ENCODE measurements around the gene ZNF44.
A peak's percentile ranks its signal among the peaks of the same experiment; 100 is the strongest.
"Not testable (repeated sequence)": the region's sequence is repeated elsewhere in the genome, so short reads cannot be mapped to it uniquely, and the experiment has no call there.

ZNF44 gene

DNA sequence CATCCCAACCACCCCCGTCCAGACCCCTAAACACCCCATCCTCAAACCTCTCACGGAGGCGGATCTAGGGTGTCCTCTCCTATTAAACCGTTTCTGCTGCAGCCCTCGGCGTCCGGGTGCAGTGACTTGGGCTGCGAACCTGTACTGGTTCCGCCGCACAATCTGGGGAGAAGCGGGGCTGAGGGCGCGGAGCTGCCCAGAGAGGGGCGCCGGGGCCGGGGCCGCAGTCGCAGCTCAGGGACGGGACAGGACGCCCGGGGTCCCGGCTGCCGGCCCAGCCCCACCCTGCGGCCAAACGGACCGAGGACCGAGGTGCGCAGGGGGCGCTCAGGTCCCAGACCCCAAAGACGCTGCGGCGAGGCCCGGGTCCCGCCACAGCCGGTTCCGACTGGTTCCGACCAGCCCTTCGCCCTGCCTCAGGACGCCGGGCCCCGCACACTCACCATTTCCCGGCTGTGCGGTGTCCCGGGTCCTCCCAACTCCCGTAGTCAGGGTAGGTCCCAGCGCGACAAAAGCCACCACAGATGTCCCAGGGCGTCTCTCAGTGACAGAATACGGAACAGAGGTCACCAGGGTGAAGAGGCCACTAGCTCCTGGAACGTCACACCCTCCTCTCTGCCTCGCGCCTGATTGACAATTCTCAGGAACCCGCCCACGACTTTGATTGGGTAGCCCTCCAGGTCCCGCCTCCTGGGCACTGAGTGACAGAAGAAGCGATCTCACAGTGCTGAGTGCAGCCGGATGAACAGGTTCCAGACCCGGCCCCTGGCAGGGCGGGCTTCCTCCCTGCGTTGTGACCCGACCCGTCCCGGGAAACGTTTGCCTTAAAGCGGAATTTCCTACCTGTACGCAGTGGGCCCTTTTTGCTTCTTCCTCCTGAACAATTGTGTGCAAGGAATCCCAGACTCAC lies at the start of gene ZNF44:
Gene ZNF44 (minus strand): TSS at position 635 of the 910 bp plus-strand sequence. CDS start 189 bp downstream, at position 446.
- DNase-seq (ENCODE audit: low read depth in 3 of 3): peak; percentile 86 to 97 (median 94)

- peak; percentile 97 to 98 (median 98) for DNase-seq (ENCODE audit: low read depth in 3 of 3)
Measured at GRCh38 chr19:12333162-12334159, 38.8 kb upstream of the ZNF44 start, which contains the start of gene ZNF563. ZNF563 (minus strand) TSS chr19:12333633; CDS start chr19:12333482, 151 bp downstream.

GRCh38 chr19:12331211-12331941 lies 36.7 kb upstream of the ZNF44 start:
- DNase-seq (ENCODE audit: low read depth in 3 of 3): peak; percentile 61 to 86 (median 78)

DNA sequence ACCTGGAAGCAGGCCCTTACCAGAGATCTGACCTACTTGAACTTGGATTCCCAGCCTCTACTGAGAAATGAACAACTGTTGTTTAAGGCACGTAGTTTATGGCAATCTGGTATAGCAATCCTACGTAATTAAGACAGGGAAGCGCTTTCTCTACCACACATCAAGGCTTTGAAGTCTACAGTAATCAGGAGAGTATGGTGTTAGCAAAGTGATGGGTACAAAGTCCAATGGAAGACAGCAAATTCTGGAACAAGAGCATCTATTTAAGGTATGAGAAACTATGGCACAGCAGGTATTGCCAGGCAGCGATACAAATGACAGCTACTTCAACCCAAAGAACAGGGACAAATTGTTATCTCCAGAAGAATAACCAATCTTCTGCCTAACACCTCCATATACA lies 35.7 kb upstream of the ZNF44 start:
- no peak for DNase-seq (ENCODE audit: low read depth in 3 of 3)

GRCh38 chr19:12325690-12326089 lies 31.0 kb upstream of the ZNF44 start:
- no peak for DNase-seq (ENCODE audit: low read depth in 3 of 3)

DNA sequence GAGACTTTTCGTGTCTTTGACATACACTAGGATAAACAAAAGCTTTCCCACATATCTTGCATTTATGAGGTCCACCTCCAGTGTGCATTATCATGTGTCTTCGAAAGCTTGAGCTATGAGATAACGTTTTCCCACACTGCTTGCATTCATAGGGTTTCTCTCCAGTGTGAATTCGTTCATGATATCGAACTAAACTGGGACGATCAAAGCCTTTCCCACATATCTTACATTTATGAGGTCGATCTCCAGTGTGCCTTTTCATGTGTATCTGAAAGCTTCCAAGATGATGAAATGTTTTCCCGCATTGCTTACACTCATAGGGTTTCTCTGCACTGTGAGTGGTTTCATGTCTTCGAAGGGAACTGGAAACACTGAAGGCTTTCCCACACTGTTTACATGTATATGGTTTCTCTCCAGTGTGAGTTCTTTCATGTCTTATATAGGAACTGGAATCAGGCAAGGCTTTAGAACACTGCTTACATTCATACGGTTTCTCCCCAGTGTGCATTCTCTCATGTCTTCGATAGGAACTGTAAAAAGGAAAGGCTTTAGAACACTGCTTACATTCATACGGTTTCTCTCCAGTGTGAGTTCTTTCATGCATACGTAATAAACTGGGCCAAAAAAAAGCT lies 24.2 kb upstream of the ZNF44 start:
- DNase-seq (ENCODE audit: low read depth in 3 of 3): no peak

- no peak for DNase-seq (ENCODE audit: low read depth in 3 of 3)
Measured at GRCh38 chr19:12314553-12314952, 19.9 kb upstream of the ZNF44 start.

GRCh38 chr19:12308891-12309290 lies 14.2 kb upstream of the ZNF44 start:
- DNase-seq (ENCODE audit: low read depth in 3 of 3): not testable (repeated sequence)

- DNase-seq (ENCODE audit: low read depth in 3 of 3): no peak
Measured at GRCh38 chr19:12295191-12295590, 508 bp upstream of the ZNF44 start.

- peak; percentile 10 to 29 (median 27) for DNase-seq (ENCODE audit: low read depth in 3 of 3)
Measured at GRCh38 chr19:12293777-12294248, 870 bp downstream of the ZNF44 start.

GRCh38 chr19:12289790-12290065 lies 5.0 kb downstream of the ZNF44 start:
- DNase-seq (ENCODE audit: low read depth in 3 of 3): no peak

GRCh38 chr19:12287958-12288500 lies 6.7 kb downstream of the ZNF44 start:
- DNase-seq (ENCODE audit: low read depth in 3 of 3): no peak

- DNase-seq (ENCODE audit: low read depth in 3 of 3): no peak
Measured at GRCh38 chr19:12284631-12285030, 10.1 kb downstream of the ZNF44 start.

DNA sequence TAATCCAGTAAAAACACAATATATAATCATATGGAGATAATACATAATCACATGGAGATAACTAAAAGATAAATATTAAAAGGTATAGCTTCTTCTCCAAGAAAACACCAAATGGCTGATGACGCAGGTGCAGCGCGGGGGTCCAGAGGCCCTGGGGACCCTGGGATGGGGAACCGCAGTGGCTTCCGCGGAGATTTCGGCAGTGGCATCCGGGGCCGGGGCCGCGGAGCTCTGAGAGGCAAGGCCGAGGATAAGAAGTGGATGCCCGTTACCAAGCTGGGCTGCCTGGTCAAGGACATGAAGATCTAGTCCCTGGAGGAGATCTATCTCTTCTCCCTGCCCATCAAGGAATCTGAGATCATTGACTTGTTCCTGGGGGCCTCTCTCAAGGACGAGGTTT lies 10.5 kb downstream of the ZNF44 start:
- DNase-seq (ENCODE audit: low read depth in 3 of 3): no peak

- no peak for DNase-seq (ENCODE audit: low read depth in 3 of 3)
Measured at GRCh38 chr19:12278713-12279112, 16.0 kb downstream of the ZNF44 start.

DNA sequence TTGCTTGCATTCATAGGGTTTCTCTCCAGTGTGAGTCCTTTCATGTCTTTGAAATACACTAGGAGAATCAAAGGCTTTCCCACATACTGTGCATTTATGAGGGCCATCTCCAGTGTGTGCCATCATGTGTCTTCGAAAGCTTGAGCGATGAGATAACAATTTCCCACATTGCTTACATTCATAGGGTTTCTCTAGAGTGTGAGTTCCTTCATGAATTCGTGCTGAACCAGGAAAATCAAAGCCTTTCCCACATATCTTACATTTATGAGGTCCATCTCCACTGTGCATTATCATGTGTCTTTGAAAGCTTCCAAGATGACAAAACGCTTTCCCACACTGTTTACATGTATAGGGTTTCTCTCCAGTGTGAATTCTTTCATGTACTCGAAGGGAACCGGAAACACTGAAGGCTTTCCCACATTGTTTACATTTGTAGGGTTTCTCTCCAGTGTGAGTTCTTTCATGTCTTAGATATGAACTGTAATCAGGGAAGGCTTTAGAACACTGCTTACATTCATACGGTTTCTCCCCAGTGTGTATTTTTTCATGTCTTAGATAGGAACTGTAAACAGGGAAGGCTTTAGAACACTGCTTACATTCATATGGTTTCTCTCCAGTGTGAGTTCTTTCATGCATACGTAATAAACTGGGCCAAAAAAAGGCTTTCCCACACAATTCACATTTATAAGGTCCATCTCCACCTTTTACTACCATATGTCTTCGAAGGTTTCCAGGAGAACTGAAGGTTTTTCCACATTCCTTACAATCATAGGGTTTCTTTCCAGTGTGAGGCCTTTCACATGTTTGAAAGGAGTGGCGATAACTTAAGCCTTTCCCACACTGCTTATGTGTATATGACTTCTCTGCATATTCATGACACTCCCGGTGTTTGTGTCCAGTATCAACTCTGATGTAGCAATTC lies 21.4 kb downstream of the ZNF44 start:
- no peak for DNase-seq (ENCODE audit: low read depth in 3 of 3)

DNA sequence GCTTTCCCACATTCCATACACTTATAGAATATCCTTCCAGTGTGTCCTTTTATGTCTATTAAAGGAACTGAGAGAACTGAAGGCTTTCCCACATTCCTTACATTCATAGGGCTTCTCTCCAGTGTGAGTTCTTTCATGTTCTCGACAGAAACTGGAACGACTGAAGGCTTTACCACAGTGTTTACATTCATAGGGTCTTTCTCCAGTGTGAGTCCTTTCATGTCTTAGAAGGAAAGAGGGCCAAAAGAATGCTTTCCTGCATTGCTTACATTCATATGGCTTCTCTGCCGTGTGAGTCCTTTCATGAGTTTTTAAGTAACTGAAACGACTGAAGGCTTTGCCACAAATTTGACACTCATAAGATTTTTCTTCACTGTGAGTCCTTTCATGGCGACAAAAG lies 22.3 kb downstream of the ZNF44 start:
- no peak for DNase-seq (ENCODE audit: low read depth in 3 of 3)

DNA sequence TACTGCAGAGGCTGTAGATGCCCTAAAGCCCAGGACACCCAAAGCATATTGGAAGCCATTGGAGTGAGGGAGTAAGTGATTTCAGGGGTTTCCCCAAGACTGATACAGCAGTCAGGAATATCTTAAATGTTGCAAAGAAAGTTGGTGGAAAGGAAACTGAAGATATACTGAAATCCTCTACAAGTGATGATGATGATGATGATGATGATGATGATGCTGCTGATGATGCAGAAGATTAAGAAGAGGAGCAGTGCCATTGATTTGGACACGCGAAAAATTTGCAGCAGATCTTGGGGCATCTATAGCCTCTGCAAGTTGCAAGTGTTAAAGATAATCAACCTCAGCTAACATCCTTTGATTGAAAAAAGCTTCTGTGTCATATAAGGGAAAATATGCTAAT lies 23.8 kb downstream of the ZNF44 start:
- DNase-seq (ENCODE audit: low read depth in 3 of 3): no peak

- no peak for DNase-seq (ENCODE audit: low read depth in 3 of 3)
Measured at GRCh38 chr19:12265921-12266704, 28.6 kb downstream of the ZNF44 start.
